H1 (cell line): ENCODE measurements around the gene UVRAG. TPM values are rescaled to one million over a fixed set of nuclear protein-coding genes. Genes with fewer than 3 reads are reported as not detected.

Source experiments
- ASH2L ChIP-seq: fragments of 200-600, 300-600 bp; sonication (generic); IDR thresholded peaks from one replicate; pipeline ENCODE4 v1.7.1; 2017; ENCODE audit warnings: low read length
- BCL11A ChIP-seq, 2 experiments: IDR thresholded peaks; one replicate each; pipeline ENCODE4 v1.6.1; 2011; ENCODE audit warnings: low read depth in 2 of 2, low read length in 2 of 2, mild to moderate bottlenecking in 2 of 2
- BRCA1 ChIP-seq: IDR thresholded peaks from 2 replicates; pipeline ENCODE4 v1.6.1; 2012; ENCODE audit warnings: low read depth, low read length, improper control_type of control experiment
- CHD7 ChIP-seq: fragments of 300-600 bp; sonication (generic); IDR thresholded peaks from 2 replicates; pipeline ENCODE4 v1.7.1; 2012; ENCODE audit warnings: low read length, moderate library complexity, mild to moderate bottlenecking, inconsistent platforms; ENCODE audit not compliant: insufficient replicate concordance
- GABPA ChIP-seq: IDR thresholded peaks from 2 replicates; pipeline ENCODE4 v1.6.1; 2011; ENCODE audit warnings: mild to moderate bottlenecking, low read length, moderate library complexity, borderline replicate concordance; ENCODE audit not compliant: insufficient read depth
- GTF2F1 ChIP-seq: IDR thresholded peaks from 2 replicates; pipeline ENCODE4 v1.6.1; 2012; ENCODE audit warnings: low read depth, low read length, improper control_type of control experiment, borderline replicate concordance
- MAX ChIP-seq: IDR thresholded peaks from 2 replicates; pipeline ENCODE4 v1.6.1; 2012; ENCODE audit warnings: inconsistent platforms
- POLR2A ChIP-seq, 2 experiments: IDR thresholded peaks; 1 replicate in 1 of 2; 2 replicates in 1 of 2; pipeline ENCODE4 v1.6.1; 2011; ENCODE audit warnings: low read depth in 2 of 2, low read length in 2 of 2, mild to moderate bottlenecking in 2 of 2; ENCODE audit errors: control extremely low read depth in 1 of 2
- TEAD4 ChIP-seq: IDR thresholded peaks from 2 replicates; pipeline ENCODE4 v1.6.1; 2012; ENCODE audit warnings: low read depth, low read length, inconsistent platforms, mixed read lengths
- polyA plus RNA-seq, 7 experiments: library from polyadenylated mRNA; depleted of rRNA in 3 of 7; stranded (reverse) in 5 of 7; unstranded in 2 of 7; fragments of >200 nt in 5 of 7; fragments of 200-250 nt in 2 of 7; gene quantifications; 1 replicate in 5 of 7; 2 replicates in 1 of 7; 4 replicates in 1 of 7; pipeline versions ENCODE4 v1.2.1 to v1.2.3, GENCODE V29; 2011 to 2013; ENCODE audit warnings: missing spikeins in 2 of 7, mixed read lengths in 2 of 7
- total RNA-seq: library from RNA; stranded (reverse); fragmentation: NEBNext Ultra II Directional; extraction: Animal tissue kit (Norgen Biotek cat#: 25700); gene quantifications from 2 replicates; pipeline ENCODE4 v1.2.1, GENCODE V29; 2021

The UVRAG gene
- total and polyA plus RNA-seq, 2 of the 8 experiments (the other 6 are each of a cell fraction or from before 2014, with no cell fraction given) = 5.5 to 14.7 TPM

DNA sequence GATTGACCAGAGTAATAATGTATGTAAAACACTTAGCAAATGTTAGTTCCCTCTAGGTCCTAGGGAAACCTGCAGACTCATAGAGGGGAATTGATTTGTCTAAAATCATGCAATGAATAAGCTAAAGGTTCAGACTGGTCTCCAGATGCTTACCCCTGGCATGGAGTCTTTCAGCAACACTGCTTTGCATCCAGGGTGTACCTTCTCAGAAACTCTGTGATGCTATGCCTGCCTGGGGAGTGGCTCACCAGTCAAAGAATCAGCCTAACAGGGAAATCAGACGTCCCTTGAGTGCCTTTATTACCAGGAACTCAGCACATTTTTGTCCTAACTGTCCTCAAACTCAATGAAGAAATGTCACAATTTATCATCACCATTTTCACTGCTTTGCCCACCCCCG, 5.9 kb upstream of the UVRAG start (continued):
- TF ChIP-seq CHD7 (no peak), GABPA (no peak), MAX (no peak), BRCA1 (no peak), BCL11A (IDR thresholded peaks at IDR 0.05; ENCODE audit: low read depth in 2 of 2, low read length in 2 of 2) (no peak), POLR2A (IDR thresholded peaks at IDR 0.05; ENCODE audit: control extremely low read depth in 1 of 2, low read depth in 2 of 2, low read length in 2 of 2) (no peak), GTF2F1 (no peak), ASH2L (no peak), TEAD4 (no peak)
